ENCODE data around the gene SST.
"Not testable (repeated sequence)": the region's sequence is repeated elsewhere in the genome, so short reads cannot be mapped to it uniquely, and the experiment has no call there.

The SST gene

DNA sequence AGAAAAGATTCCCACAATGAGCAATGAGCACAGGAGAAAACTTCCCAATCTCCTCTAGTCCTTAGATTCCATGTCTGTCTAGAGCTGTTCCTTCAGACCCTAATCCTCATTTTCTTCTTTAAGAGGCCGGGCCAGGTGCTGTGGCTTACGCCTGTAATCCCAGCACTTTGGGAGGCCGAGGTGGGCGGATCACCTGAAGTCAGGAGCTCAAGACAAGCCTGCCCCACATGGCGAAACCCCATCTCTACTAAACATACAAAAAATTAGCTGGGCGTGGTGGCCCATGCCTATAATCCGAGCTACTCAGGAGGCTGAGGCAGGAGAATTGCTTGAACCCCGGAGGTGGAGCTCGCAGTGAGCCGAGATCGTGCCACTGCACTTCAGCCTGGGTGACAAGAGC is 11.6 kb upstream of the SST start:
- not testable (repeated sequence) for DNase-seq

DNA sequence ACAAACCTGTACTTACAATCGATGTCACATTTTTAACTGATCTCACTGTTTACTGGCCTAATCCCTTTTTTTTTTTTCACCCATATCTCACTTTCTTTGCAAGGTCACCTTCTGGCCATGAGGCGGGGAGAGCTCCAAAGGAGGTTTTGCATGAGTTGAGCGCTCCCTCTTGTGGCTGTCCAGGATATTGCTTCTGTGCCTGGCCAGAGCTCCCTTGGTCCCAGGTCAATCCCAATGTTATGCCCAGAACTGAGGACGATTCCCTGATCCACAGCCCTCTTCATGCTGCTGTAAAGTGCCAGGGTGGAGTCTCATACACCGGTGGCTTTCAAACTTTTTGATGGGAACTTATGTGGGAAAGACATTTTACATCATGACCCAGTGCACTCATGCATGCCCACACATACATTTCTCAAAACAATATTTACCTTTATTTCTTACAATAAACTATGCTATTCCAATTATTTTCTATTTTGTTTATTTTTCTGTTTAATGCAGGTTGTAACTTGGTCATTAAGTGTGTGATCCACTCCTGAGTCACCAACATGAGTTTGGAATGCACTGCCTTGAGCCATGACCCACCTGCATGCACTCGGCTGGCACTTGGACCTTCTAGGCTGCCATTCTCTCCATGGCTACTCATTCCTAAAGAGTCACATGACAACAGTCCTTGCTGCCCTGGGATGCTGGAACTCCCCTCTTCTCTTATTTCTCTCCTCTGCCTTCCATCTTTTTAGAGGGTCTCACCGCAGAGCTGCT is 9.6 kb upstream of the SST start:
- no peak for DNase-seq

DNA sequence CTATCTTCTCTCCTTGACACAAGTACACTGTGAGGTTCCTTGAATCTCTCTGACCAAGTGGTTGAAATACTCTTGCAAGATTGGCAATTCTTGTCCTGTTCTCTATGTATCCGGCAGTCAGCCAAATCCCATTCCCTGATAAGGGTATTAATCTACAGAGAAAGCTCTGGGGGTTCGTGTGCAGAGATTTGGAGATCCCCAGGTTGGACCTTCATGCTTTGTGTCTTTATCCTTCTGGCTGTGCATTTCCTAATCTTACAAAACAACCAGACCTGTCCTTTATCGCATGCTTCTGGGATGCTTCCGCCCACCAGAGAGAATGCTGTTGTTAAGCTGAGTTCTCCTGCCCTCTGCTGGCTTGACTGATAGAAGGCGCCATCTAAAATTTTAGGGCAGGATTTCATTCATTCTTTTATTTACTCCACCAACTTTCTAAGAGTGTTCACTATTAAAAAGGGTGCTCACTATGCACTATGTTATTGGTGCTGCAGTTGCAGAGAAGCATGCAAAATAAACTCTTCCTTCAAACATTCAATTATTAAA is 8.6 kb upstream of the SST start:
- no peak for DNase-seq

DNA sequence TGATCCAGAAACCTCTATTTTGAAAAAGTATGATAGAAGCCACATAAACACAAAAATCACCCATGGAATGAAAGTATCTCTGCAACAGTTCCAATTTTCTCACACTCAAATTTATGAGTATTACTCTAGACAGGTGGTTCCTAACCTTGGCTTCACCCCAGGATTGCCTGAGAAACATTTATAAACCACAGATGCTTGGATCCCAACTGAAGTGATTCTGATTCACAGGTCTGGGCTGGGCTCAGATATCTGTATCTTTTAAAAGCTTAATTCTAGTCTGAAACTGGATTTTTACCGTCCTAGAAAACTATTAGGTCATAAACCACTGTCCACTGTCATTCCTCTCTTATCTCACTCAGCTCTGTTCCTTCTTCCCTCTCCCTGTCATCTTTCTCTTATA is 7.4 kb upstream of the SST start:
- DNase-seq, result no peak

DNA sequence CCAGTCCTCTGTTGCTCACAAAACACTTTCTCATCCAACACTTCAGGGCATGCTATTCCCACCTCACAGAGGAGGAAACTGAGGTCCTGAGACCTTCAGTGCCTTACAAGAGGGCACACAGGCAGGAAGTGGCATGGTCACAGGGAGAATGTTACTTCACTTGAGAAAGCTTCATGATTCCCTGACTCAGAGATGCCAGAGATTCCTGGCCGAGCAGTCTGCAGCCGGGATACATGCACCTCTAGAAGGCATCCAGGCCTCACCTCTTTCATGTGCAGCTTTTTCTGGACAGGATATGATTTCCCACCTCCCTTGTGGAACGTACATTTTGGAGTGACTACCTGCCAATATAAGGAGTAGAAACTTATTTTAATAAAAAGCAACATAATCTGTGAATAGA is 2.8 kb upstream of the SST start:
- no peak for DNase-seq

DNA sequence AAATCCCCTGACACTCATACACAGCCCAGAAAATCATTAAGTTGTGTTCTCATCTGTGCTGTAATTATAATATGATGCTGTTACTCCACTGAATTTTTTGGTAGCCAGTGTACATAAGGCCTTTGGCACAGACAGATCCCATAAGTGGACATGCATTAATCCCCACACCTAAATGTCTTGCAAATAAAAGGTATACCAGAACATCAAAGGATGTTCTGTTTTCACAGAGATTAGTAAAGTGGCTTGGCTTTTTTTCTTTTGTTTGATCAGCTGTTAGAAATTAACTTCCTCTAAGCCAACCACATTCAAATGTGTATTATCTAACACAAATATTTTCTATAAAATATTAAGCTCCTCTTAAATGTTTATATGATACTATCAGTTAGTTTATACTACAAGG is 2.7 kb downstream of the SST start:
- no peak for DNase-seq

DNA sequence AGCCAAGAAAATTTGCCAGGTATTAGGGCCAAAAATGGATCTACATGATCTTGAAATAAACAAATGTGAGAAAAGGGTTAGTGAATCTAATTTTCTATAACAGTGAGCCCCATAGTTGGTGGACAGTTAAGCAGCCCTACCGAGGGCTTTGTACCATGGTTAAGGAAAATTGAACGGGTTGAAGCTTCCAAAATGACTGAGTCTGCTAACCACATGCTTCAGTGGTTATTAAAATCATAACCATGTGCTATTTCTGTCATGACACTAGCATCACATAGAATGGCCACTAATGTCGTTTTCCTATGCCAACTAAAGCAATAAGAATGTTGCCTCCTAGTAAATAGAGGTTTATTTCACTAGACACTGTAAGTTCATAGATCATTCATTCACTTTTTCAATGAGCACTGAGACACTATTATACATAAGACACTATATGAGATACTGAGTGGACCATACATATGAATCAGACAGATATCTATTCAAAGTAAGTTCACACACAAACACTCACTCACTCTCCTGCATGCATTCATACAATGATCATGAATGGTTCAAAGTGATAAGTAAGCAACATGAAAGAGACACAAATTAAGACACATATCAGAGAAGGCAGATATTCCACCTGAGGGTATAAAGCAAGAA is 4.3 kb downstream of the SST start:
- DNase-seq, result no peak

DNA sequence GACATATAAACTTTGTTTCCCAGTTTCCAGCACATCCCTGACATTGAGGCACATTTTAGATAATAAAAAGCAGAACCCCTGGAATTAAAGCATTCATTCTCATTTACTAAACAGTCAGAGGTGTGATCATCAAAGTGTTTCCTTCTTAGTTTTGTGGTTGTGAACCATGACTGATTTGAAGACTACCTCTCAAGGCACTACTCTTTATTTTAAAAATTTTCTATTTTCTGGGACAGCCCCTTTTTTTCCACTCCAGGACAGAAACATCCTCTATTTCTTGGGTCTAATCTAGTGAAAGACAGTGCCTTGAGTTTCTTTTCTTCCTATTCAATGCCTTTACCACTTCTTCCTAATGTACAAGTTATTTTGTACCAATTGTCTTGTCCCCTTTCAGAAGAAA is 5.2 kb downstream of the SST start:
- DNase-seq, result no peak

DNA sequence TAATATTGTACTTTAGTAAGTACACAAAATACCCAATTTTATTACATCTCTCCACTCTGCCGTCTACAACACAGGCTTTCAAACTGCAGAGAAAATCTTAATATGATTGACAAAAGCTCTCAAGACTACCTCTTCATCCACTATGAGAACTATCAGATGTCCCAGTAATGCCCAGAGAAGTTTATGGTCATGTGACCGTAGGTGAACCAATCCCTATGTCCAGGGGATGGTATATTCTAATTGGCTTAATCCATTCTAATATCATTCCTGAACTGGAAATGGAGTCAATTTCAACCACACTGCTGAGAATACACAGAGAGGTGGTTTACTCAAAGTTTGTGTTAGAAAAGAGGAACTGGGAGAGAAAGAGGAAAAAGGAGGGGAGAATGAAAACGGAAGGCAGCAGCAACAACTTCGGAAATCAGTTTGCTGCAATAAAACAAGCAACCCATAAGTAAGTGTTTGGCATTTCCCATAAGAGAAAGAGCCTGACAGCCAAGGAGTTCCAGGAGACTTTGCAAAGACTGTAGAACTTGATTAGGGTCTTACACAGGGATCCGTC is 7.3 kb downstream of the SST start:
- peak; percentile 16 for DNase-seq

DNA sequence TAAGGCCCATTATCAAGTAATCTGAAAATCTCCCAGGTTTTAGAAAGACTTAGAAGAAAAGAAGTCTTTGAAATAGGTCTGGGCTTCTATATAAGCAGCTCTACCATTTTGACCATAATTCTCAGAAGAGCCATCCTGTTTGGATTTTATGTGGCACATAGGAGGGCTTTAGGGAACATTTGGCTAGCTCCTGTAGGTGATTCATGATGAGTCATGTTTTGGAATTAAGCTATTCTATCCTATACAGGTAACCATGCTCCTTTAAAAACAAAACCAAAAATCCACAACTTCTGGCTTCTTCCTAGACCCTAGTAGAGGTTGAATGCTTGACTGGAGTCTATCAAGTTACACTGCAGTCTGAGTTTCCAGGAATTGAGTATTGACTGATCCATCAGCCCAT is 8.9 kb downstream of the SST start:
- DNase-seq, result no peak

DNA sequence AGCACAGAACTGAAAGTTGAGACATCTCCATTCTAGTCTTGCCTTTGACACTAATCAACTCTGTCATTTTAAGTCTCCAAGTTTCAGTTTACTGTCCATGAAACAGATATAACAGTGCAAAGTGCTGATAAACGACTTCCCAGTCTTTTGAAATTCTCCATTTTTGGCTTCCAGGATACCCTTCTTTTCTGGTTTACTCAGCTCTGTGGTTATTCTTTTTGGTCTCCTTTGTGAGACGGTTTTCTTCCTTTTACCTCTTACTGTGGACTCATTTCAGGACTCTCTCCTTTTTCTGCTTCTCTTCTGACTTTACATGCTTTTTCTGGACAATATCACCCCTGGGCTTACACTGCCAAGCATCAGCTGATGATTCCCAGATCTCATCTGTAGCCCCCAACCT is 18.9 kb downstream of the SST start:
- no peak for DNase-seq

DNA sequence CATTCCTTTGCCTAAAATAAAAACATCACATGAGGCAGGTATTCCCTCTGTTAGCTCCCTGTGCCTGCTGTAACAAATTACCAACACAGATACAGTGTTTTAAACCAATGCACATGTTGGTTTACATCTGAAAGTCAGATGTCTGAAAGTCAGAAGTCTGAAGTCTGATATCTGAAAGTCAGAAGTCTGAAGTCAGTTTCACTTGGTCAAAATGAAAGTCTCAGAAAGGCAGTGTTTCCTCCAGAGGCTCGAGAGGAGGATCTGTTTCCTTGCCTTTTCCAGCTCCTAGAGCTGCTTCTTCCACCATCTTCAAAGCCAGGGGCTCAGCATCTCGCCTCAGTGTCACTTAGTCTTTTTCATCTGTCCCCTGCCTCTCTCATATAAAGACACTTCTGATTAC is 22.0 kb downstream of the SST start:
- DNase-seq, result no peak

DNA sequence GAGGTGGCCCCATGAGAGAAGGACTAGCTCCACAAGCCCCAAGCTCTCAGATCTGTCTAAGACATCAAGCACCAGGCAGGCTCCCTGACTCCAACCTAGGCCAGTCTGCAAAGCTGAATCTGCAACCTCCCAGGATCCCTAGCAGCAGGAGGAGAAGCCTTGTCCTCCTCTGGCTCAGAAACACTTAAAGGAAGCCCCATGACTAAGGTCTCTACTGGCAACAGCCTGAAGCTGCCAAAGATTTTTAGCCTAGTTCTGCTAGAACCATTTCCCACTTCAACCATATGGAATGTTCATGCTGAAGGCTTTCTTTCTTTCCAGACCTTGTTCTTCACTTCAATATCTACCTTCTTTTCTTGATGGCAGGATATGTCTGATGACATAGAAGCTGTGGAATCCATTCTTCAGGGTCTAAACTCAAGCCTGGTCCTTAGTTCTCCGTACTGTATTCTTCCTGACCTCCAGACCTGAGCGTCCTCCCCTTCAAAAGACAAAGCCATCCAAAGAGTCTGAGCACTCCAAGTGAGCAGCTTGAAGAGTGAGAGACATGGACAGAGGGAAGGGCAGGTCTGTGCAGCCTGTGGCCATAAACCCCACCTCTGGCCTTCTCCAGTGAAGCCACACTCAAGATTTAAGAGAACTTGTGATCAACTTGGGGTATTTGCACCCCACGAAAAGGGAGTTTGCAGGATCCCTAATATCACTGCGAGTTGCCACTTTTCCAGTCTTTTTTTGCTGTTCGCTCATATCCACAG is 23.1 kb downstream of the SST start:
- no peak for DNase-seq

DNA sequence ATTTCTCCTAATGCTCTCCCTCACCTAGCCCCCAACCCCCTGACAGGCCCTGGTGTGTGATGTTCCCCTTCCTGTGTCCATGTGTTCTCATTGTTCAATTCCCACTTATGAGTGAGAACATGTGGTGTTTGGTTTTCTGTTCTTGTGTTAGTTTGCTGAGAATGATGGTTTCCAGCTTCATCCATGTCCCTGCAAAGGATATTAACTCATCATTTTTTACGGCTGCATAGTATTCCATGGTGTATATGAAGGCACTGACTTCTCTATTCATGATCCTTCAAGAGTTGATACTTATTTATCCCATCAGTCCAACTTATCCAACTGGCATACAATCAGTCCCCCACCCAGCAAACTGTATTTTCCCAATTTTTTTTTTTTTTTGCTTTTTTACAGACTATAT is 24.8 kb downstream of the SST start:
- DNase-seq, result not testable (repeated sequence)

DNA sequence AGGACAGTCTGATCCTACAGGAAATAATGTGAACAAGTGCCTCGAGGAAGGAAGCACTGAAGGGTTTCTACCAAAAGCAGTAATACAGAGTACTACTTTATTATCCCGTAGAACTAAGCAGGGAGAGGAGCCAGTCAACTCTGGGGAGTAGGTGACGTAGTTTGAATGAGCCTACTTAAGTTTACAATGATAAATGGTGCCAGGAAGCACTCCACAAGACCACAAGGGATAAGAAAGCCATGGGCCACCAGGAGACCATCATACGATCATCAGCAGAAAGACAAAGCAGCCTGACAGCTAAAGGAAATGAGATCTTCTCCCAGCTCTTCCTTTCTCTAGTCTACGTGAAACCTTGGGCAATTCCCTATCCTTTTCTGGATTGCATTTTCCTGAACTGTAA is 27.3 kb downstream of the SST start:
- no peak for DNase-seq

DNA sequence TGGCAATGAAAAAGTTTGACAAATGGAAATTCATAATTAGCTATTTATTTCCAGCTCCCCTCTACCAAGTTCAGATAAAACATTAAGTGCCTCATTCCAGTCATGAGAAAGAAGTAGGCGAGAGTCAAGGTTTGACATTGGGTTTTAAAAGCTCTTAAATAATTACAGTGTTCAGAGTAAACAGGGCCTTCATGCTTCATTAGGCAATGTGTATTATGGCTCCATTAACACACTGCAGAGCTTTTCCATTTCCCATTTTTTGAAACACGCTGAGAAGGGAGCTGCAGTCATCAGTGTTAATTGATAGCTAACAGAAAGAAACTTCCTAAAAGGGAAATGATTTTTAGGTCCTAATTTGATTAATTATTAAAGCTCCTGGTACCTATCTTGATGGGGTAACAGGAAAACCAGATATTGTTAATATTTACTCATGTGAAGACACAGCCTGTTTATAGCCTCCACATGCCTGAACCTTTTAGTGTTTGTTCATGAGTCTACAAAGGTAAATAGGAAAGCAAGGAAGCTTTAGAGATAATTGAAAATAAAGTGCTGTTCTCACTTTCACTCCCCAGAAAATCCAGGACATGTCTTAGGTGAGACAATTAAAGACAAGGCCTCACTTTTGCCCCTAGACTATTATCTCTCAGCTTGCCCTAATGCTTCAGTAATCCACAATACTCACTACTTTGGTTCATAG is 28.7 kb downstream of the SST start:
- DNase-seq, result no peak

DNA sequence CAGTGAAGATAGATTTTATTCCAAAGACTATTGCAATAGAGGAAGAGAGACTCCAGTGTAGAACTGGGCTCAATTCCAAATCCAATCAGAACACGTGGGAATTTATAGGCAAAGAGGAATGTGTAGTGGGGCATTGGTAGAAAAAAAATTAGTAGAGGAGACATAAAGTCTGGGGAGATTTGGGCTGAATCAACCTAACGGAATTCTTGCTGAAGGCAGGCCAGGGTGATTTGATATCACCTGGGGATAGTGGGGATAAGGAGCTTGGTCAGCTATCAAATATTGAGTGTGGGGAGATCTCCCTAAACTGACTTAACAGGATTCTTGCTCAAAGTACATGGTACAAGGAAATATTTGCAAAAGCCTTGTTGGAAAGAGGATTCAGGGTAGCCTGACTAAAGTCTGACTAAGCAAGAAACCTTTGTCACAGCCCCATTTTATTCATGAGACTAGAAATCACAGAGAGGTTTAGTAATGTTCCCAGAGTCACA is 29.6 kb downstream of the SST start:
- DNase-seq, result no peak

DNA sequence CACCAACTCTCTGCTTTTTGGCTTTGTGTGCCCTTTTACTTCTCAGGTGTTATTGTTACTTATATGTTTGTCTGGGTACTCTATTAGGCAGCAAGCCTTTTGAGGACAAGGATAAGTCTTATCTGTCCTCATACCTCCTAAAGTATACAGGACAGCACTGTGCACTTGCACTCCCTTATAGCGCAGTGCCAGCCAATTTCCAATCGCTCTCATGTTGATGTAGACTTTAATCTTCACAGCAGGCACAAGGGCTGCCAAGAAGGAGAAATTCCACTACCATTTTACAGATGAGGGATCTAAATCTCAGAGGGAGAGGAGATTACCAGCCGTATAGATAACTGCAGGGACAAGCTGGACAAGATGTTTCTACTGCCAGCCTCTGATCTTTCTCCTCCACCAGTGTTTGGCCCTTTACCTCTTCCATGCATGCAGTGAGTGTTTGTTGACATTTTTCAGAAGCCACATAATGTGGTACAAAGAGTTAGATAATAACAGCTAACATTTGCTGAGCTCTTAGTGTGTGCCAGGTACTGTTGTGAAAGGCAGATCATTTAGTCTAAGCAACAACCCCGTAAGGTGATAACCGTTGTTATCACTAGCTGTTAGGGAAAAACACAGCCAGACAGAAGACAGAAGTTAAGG is 30.1 kb downstream of the SST start:
- no peak for DNase-seq

DNA sequence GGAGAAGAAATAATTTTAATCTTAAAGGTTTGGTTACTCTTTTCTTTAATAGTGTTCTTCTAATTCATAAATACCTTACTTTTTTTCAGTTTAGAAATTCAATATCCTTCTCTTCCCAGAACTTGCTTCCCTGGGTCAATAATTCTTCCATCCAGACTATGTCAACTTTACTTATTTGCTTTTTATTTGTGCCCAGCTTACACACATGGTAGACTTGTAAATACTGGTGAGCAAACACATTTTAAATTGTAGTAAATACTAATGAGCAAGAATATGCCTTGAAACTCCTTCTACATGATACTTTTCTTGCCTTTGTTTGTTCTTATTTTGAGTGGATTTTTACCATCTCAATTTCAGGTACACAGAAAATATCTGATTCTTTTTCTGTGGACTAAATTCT is 33.7 kb downstream of the SST start:
- no peak for DNase-seq

DNA sequence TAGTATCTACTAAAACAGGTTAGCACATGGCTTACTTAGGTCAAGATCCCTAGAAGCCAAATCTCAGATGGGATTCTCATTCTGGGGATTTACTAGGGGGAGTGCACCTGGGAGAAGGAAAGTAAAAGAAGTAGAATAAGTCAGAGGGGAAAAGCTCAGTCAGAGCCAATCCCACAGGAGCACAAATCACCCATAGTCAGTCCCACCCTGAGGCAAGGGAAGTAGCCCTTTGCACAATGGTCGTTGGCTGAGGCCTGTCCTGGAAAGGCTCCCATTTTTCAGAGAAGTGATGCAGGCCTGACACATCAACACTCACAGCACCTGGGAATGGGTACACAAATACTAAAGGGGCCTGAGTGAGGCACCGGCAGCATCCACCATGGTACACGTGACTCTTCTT is 39.8 kb downstream of the SST start:
- no peak for DNase-seq

DNA sequence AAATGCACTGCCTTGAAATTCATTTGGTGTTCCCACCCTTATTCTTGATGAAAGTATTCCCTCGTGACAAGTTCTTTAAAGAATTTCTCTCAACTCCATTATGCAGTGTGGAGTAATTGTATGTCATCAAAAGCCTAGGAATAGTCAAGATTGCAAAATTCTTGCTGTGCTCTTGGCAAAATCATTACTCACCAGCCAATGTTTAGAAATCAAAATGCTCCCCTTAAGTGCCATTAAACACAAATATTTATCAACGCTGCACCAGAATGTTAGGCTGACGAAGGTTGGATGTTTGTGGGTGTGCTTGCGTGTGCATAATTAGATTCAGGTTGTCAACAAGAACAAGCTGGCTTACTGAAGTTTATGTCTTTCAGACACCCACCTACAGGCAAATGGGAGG is 40.5 kb downstream of the SST start:
- no peak for DNase-seq

DNA sequence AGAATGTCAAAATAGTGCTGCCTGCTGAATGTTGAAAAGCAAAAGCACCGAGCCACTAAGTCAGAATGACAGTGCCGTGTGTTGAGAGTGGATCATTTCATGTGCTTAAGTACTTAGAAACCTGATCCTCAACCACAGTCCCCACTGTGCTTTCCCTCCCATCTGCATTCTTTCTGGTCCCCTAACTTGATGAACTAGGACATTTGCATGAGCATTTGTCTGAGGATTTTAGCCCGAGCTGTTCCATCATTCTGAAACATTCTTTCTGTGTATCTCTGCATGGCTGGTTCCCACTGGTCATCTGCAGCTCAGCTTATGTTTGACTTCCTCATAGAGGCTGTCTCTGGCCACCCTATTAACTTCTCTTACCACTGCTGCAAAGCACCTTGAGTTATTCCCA is 42.0 kb downstream of the SST start:
- DNase-seq, result no peak

All from GF-D8 (cell line).